ENCODE results near the gene DCDC1.

DCDC1 gene

DNA sequence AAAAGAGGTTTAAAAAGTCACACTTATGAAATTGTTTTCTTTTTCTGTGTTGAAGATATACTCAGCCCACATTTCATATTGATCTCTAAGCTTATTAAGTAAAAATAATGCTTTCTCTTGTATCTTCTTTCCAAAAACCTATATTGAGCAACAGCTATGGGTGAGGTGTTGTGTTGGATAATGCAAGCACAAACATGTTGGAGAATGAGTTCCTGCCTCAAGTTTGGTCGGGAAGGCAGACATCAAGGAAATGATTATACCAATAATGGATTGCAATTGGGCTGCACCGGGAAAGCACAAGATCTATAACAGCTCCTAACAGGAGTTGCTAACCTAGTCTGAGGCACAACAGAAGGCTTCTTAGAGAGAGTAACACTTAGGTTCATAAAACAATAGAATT is 474.5 kb downstream of the DCDC1 start:
- no peaks in the 10 kb centered on the region for H3K36me3 ChIP-seq (ENCODE audit: insufficient read depth)
- no peak overlapping the region for H3K27ac ChIP-seq
- H3K4me2 ChIP-seq: no peak overlapping the region
- H3K9ac ChIP-seq: no peak overlapping the region
- no peak overlapping the region for H2AFZ ChIP-seq (ENCODE audit: low read depth)
- TF ChIP-seq, protein P1, sequence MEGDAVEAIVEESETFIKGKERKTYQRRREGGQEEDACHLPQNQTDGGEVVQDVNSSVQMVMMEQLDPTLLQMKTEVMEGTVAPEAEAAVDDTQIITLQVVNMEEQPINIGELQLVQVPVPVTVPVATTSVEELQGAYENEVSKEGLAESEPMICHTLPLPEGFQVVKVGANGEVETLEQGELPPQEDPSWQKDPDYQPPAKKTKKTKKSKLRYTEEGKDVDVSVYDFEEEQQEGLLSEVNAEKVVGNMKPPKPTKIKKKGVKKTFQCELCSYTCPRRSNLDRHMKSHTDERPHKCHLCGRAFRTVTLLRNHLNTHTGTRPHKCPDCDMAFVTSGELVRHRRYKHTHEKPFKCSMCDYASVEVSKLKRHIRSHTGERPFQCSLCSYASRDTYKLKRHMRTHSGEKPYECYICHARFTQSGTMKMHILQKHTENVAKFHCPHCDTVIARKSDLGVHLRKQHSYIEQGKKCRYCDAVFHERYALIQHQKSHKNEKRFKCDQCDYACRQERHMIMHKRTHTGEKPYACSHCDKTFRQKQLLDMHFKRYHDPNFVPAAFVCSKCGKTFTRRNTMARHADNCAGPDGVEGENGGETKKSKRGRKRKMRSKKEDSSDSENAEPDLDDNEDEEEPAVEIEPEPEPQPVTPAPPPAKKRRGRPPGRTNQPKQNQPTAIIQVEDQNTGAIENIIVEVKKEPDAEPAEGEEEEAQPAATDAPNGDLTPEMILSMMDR (conservative IDR thresholded peaks at IDR 0.05; ENCODE audit: low read depth, low read length): no peak
- H3K79me2 ChIP-seq (ENCODE audit: insufficient read depth, low read depth): no peaks in the 10 kb centered on the region
- no peaks in the 10 kb centered on the region for H3K4me1 ChIP-seq (ENCODE audit: low read depth, poor library complexity, severe bottlenecking)
- no peaks in the 10 kb centered on the region for H4K20me1 ChIP-seq (ENCODE audit: insufficient read depth)
- H3K27me3 ChIP-seq (ENCODE audit: insufficient read depth, low read depth): no peaks in the 10 kb centered on the region
- no peak overlapping the region for H3K4me3 ChIP-seq (IDR thresholded peaks at IDR 0.05; ENCODE audit: insufficient read depth, low read depth, low read length)

DNA sequence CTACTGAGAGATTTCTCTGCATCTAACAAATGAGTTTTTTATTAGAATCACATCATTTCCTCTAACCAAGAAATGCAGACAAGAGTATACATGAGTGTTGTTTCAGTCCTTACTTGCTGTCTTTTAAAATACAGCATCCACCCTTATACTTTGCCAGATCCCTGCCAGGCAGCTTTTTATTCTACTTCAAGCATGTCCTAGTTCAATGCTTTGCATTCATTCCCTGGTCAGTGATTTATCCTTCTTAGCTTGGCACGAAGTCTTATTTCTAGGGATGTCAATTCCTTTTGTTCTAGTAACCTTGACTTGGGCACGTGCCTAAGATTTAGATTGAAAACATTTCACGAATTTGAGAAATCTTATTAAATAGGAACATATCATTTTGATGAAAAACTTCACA is 476.2 kb downstream of the DCDC1 start:
- Histone ChIP-seq H3K36me3 (ENCODE audit: insufficient read depth) (no peaks in the 10 kb centered on the region), H2AFZ (ENCODE audit: low read depth) (no peak overlapping the region), H3K27ac (no peak overlapping the region), H3K9ac (no peak overlapping the region), H3K4me1 (ENCODE audit: low read depth, poor library complexity, severe bottlenecking) (no peaks in the 10 kb centered on the region), H4K20me1 (ENCODE audit: insufficient read depth) (no peaks in the 10 kb centered on the region), H3K79me2 (ENCODE audit: insufficient read depth, low read depth) (no peaks in the 10 kb centered on the region), H3K27me3 (ENCODE audit: insufficient read depth, low read depth) (no peaks in the 10 kb centered on the region), H3K4me2 (no peak overlapping the region), H3K4me3 (IDR thresholded peaks at IDR 0.05; ENCODE audit: insufficient read depth, low read depth, low read length) (no peak overlapping the region)
- TF ChIP-seq, protein P1 (conservative IDR thresholded peaks at IDR 0.05; ENCODE audit: low read depth, low read length): no peak

DNA sequence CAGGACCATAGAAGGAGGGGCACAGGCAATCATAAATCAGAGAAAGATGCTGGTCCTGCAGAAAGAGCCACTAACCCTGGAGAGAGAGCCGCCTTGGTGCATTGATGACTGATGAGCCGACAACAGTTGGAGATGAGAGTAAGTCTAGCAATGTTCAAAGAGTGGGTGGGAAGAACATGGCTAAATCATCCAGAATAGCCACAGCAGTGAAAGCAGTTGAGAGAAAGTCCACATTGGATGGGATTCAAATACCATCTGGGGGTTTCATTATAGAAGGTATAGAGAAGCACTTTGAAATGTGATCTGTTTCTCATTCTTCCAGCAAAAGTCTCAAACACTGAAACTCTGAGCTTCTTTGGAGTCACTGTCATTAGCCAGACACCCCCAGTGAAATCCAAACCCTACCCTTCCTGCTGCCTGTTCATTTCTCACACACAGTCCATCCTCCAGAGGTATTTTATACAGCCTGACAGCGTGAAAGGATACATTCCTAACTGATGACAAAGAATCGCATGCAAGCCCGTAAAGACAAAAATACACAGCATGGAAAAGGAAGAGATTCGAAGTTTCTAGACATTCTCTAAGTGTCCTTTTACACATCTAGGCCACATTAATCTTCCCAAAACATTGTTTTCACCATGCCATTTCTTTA is 480.3 kb downstream of the DCDC1 start:
- Histone ChIP-seq H3K4me2 (no peak overlapping the region), H3K9ac (no peak overlapping the region), H3K4me3 (IDR thresholded peaks at IDR 0.05; ENCODE audit: insufficient read depth, low read depth, low read length) (no peak overlapping the region), H3K79me2 (ENCODE audit: insufficient read depth, low read depth) (no peaks in the 10 kb centered on the region), H2AFZ (ENCODE audit: low read depth) (no peak overlapping the region), H3K27me3 (ENCODE audit: insufficient read depth, low read depth) (no peaks in the 10 kb centered on the region), H3K4me1 (ENCODE audit: low read depth, poor library complexity, severe bottlenecking) (no peaks in the 10 kb centered on the region), H3K36me3 (ENCODE audit: insufficient read depth) (no peaks in the 10 kb centered on the region), H3K27ac (no peak overlapping the region), H4K20me1 (ENCODE audit: insufficient read depth) (no peaks in the 10 kb centered on the region)
- TF ChIP-seq, protein P1 (conservative IDR thresholded peaks at IDR 0.05; ENCODE audit: low read depth, low read length): no peak

DNA sequence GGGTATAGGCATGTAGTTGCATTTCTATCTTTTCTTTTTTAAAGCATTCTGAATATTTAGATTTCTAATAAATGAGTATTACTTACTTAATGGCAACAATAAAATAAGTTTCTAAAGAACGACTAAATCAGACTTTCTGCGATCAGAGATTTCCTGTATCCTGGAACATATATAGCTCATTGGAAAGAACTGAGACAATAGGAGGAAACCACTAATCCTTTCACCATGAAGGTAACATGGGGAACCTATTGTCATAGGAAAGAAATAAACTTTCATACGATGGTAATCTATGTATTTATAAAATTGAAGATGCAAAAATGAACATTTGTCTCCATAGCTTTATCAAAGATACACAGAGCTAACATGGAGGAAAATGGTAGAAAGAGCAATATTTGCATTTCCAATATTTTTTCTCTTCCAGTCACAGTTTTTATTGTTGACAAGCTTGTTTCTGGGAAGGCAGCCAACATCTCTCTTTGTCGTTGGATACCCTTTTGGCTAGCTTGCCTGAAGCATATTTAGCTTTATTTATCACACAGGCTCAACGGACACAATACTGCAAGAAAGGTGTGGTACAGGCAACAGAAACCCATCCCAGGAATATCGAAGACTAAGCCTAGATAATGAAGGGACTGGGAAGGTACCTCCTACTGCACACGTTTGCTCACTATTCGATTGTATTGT is 490.1 kb downstream of the DCDC1 start:
- no peak overlapping the region for H3K27ac ChIP-seq
- H3K4me1 ChIP-seq (ENCODE audit: low read depth, poor library complexity, severe bottlenecking): no peaks in the 10 kb centered on the region
- H3K9ac ChIP-seq: no peak overlapping the region

More for the DNA sequence above, 490.1 kb downstream of the DCDC1 start:
- H3K79me2 ChIP-seq (ENCODE audit: insufficient read depth, low read depth): no peaks in the 10 kb centered on the region
- no peaks in the 10 kb centered on the region for H4K20me1 ChIP-seq (ENCODE audit: insufficient read depth)
- no peak overlapping the region for H3K4me2 ChIP-seq
- H3K4me3 ChIP-seq (IDR thresholded peaks at IDR 0.05; ENCODE audit: insufficient read depth, low read depth, low read length): no peak overlapping the region
- TF ChIP-seq, protein P1 (conservative IDR thresholded peaks at IDR 0.05; ENCODE audit: low read depth, low read length): no peak
- H3K36me3 ChIP-seq (ENCODE audit: insufficient read depth): no peaks in the 10 kb centered on the region
- no peak overlapping the region for H2AFZ ChIP-seq (ENCODE audit: low read depth)
- no peaks in the 10 kb centered on the region for H3K27me3 ChIP-seq (ENCODE audit: insufficient read depth, low read depth)

All from KMS-11 (cell line).